ENCODE results near the gene SIPA1L2. TPM values are rescaled to one million over a fixed set of nuclear protein-coding genes. Genes with fewer than 3 reads are reported as not detected.

SIPA1L2 gene
- total RNA-seq, 4 donors from 2014 or later: 38.0 to 72.4 (median 44.6) TPM

GRCh38 chr1:232589812-232590743, 39.9 kb downstream of the SIPA1L2 start:
- H3K36me3 ChIP-seq: no peaks in the 10 kb centered on the region
- no peak for DNase-seq
- H3K27ac ChIP-seq: peak overlapping the region in 1 of 4 donors; percentile 34
- no peak overlapping the region for H3K4me3 ChIP-seq
- H3K9me3 ChIP-seq: no peaks in the 10 kb centered on the region
- TF ChIP-seq POLR2A (IDR thresholded peaks at IDR 0.05) (no peak), CTCF (IDR thresholded peaks at IDR 0.05) (no peak)
- no peaks in the 10 kb centered on the region for H3K27me3 ChIP-seq
- H3K4me1 ChIP-seq: peaks cover 0 to 12% (median 0%) of the 10 kb centered on the region in 4 donors

- H3K36me3 ChIP-seq: no peaks in the 10 kb centered on the region
- H3K9me3 ChIP-seq: no peaks in the 10 kb centered on the region
- TF ChIP-seq CTCF (IDR thresholded peaks at IDR 0.05) (no peak), POLR2A (IDR thresholded peaks at IDR 0.05) (no peak)
- no peak overlapping the region for H3K4me3 ChIP-seq
- H3K4me1 ChIP-seq: peaks cover 0 to 12% (median 0%) of the 10 kb centered on the region in 4 donors
- no peaks in the 10 kb centered on the region for H3K27me3 ChIP-seq
- DNase-seq: no peak
- H3K27ac ChIP-seq: no peak overlapping the region
Observed at GRCh38 chr1:232589111-232589811, 40.7 kb downstream of the SIPA1L2 start.

- Histone ChIP-seq H3K4me1 (peaks cover 0 to 12% (median 0%) of the 10 kb centered on the region in 4 donors), H3K4me3 (no peak overlapping the region), H3K27me3 (no peaks in the 10 kb centered on the region), H3K9me3 (no peaks in the 10 kb centered on the region), H3K36me3 (no peaks in the 10 kb centered on the region), H3K27ac (no peak overlapping the region)
- TF ChIP-seq CTCF (IDR thresholded peaks at IDR 0.05) (no peak), POLR2A (IDR thresholded peaks at IDR 0.05) (no peak)
- DNase-seq: no peak
Observed at GRCh38 chr1:232587141-232588008, 42.6 kb downstream of the SIPA1L2 start.

GRCh38 chr1:232586679-232587078, 43.3 kb downstream of the SIPA1L2 start:
- no peak overlapping the region for H3K4me3 ChIP-seq
- H3K27me3 ChIP-seq: no peaks in the 10 kb centered on the region
- no peak overlapping the region for H3K27ac ChIP-seq
- no peaks in the 10 kb centered on the region for H3K36me3 ChIP-seq
- peaks cover 0 to 12% (median 0%) of the 10 kb centered on the region in 4 donors for H3K4me1 ChIP-seq
- TF ChIP-seq CTCF (IDR thresholded peaks at IDR 0.05): no peak
- TF ChIP-seq POLR2A (IDR thresholded peaks at IDR 0.05): no peak
- no peak for DNase-seq
- no peaks in the 10 kb centered on the region for H3K9me3 ChIP-seq

- TF ChIP-seq CTCF (IDR thresholded peaks at IDR 0.05) (no peak), POLR2A (IDR thresholded peaks at IDR 0.05) (no peak)
- H3K4me3 ChIP-seq: no peak overlapping the region
- no peak overlapping the region for H3K27ac ChIP-seq
- H3K4me1 ChIP-seq: peaks cover 0 to 8% (median 0%) of the 10 kb centered on the region in 4 donors
- H3K27me3 ChIP-seq: no peaks in the 10 kb centered on the region
- no peaks in the 10 kb centered on the region for H3K36me3 ChIP-seq
- DNase-seq: no peak
- H3K9me3 ChIP-seq: no peaks in the 10 kb centered on the region
Observed at GRCh38 chr1:232585486-232585885, 44.4 kb downstream of the SIPA1L2 start.

Measured in Peyer's patch (tissue), 4 donors.